Stimulated activated effector memory CD8-positive, alpha-beta T cell treated with anti-CD3 and anti-CD28 coated beads, Interleukin-12 subunit alpha, Interleukin-12 subunit beta, amount 100 ng/mL, for 72 hours (primary cell): ENCODE results near the gene ANKRD63.

Source experiments
- ATAC-seq: fragments of 150-1000 bp; cut with Tn5 transposase; 2 replicates; pipeline ENCODE4 v1.10.0; 2021
- DNase-seq, 2 donors: peaks; one replicate each; pipeline ENCODE4 v3.0.0; 2021 to 2022; ENCODE audit warnings: low spot score in 2 of 2
- H3K27ac Mint-ChIP-seq: one replicate; pipeline ENCODE4 v1.8.0; 2022; ENCODE audit warnings: mild to moderate bottlenecking, mixed read lengths
- H3K36me3 Mint-ChIP-seq: one replicate; pipeline ENCODE4 v1.8.0; 2022; ENCODE audit warnings: mild to moderate bottlenecking, mixed read lengths
- H3K4me1 Mint-ChIP-seq: one replicate; pipeline ENCODE4 v1.8.0; 2022; ENCODE audit warnings: mixed read lengths
- H3K4me3 Mint-ChIP-seq: one replicate; pipeline ENCODE4 v1.8.0; 2022; ENCODE audit warnings: mild to moderate bottlenecking, mixed read lengths
- H3K9me3 Mint-ChIP-seq: one replicate; pipeline ENCODE4 v1.8.0; 2022; ENCODE audit warnings: mixed read lengths

The ANKRD63 gene

DNA sequence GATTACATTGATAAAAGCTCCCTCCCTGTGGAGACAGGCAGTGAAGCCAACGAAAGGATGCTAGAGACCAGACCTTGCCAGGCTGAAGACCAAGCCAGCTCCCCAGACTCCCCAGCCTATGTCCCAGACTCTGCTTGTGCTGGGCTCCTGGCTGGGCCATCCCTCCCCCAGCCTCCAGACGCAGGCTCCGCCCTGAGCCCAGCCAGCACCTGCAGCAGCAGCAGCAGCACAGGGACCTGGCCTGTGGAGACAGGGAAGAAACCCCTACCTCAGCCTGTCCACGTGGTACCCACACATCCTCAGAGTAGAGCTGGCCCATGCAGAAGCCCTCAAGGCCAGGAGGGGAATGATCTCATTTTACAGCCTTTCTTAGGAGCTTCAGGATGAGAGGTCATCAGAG is 13.3 kb downstream of the ANKRD63 start:
- no peak overlapping the region for H3K27ac Mint-ChIP-seq
- peaks cover 3% of the 10 kb centered on the region for H3K4me1 Mint-ChIP-seq
- ATAC-seq (no peak), DNase-seq (no peak)
- no peaks in the 10 kb centered on the region for H3K36me3 Mint-ChIP-seq
- H3K4me3 Mint-ChIP-seq = no peak overlapping the region
- no peaks in the 10 kb centered on the region for H3K9me3 Mint-ChIP-seq

- no peak for DNase-seq
- Mint-ChIP-seq H3K36me3 (no peaks in the 10 kb centered on the region), H3K4me1 (no peaks in the 10 kb centered on the region), H3K9me3 (no peaks in the 10 kb centered on the region), H3K4me3 (no peak overlapping the region), H3K27ac (no peak overlapping the region)
- no peak for ATAC-seq
Measured at GRCh38 chr15:40267670-40268069, 15.2 kb downstream of the ANKRD63 start.

DNA sequence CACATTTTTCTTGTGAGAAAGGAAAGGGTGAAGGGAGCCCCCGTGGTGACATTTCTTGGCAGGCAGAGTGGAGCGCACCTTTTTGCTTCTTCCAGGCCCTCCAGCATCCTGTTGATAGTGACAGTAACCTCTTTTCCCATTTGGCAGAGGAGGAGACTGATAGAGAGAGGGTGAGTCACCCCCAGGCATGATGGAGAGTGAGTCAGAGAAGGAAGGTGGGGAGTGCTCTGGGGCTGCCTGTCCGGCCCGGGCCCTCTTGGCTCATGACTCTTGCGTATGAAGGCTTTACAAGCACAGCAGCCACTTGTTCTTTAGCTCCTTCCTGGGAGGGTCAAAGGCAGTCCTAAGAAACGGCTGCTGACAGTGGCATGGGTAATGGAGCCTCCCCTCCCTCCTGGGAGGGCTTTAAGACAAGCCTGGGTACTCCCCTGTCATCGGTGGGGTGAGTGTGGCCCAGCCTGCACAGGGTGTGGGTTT is 16.0 kb downstream of the ANKRD63 start:
- DNase-seq = no peak
- H3K36me3 Mint-ChIP-seq = no peaks in the 10 kb centered on the region

GRCh38 chr15:40265875-40266274 is 17.0 kb downstream of the ANKRD63 start:
- H3K4me3 Mint-ChIP-seq = no peak overlapping the region
- no peaks in the 10 kb centered on the region for H3K36me3 Mint-ChIP-seq
- ATAC-seq = no peak

More for the DNA sequence above, 16.0 kb downstream of the ANKRD63 start:
- H3K4me3 Mint-ChIP-seq = no peak overlapping the region
- no peak overlapping the region for H3K27ac Mint-ChIP-seq
- H3K4me1 Mint-ChIP-seq = no peaks in the 10 kb centered on the region
- peak; percentile 66 for ATAC-seq
- no peaks in the 10 kb centered on the region for H3K9me3 Mint-ChIP-seq

DNA sequence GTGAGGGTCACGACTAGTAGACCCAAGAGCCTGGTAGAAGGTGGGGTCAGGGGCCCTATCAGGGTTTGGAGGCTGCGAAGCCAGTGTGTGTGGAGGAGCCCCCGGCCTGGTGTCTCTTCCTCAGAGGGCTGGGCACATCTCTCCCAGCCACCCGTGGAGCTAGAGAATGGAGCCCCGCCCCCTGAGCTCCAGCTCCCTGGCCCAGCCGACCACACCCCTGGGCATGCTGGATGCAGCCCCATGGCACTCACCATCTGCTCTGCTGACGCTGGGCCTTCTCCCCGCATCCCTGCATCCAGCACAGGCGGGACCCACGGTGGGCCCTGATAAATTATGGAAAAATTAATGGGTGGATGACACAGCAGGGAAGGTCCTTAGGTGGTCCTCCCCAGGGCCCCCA is 17.5 kb downstream of the ANKRD63 start:
- DNase-seq (no peak), ATAC-seq (no peak)
- H3K9me3 Mint-ChIP-seq = no peaks in the 10 kb centered on the region
- H3K27ac Mint-ChIP-seq = no peak overlapping the region
- no peaks in the 10 kb centered on the region for H3K36me3 Mint-ChIP-seq
- H3K4me1 Mint-ChIP-seq = no peaks in the 10 kb centered on the region
- no peak overlapping the region for H3K4me3 Mint-ChIP-seq

More at GRCh38 chr15:40265875-40266274, 17.0 kb downstream of the ANKRD63 start:
- Mint-ChIP-seq H3K27ac (no peak overlapping the region), H3K9me3 (no peaks in the 10 kb centered on the region), H3K4me1 (no peaks in the 10 kb centered on the region)
- no peak for DNase-seq

DNA sequence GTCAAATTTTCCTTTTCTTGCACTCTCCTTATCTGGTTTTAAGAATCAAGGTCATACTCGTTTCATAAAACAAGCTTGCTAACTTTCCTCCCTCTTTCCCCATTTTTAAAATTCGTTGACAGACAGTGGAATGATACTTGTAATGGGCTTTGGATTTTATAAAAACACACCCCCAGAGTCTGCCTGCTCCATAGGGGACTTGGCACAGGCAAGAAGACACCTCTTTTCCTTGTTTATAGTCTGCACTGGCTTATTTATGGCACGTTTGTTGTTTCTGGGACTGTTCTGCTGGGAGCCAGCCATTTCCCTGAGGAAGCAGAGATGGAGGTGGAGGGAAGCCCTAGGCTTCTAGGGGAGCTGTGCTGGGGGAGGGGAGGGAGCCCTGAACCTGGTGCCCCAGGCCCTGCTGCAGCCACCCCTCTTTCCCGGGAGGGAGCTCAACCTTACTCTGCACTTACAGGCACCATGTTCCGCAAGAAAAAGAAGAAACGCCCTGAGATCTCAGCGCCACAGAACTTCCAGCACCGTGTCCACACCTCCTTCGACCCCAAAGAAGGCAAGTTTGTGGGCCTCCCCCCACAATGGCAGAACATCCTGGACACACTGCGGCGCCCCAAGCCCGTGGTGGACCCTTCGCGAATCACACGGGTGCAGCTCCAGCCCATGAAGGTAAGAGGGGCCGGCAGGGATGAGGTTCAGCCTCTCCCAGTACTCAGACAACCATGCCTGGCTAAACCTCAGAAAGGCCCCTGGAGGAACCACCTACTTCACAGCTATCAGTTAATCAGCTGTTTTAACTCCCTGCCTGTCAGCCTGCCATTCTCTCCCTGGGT is 18.3 kb downstream of the ANKRD63 start:
- no peak overlapping the region for H3K27ac Mint-ChIP-seq
- no peaks in the 10 kb centered on the region for H3K9me3 Mint-ChIP-seq
- H3K4me1 Mint-ChIP-seq = no peaks in the 10 kb centered on the region
- DNase-seq (no peak), ATAC-seq (no peak)
- H3K36me3 Mint-ChIP-seq = no peaks in the 10 kb centered on the region
- no peak overlapping the region for H3K4me3 Mint-ChIP-seq

- Mint-ChIP-seq H3K27ac (no peak overlapping the region), H3K4me3 (no peak overlapping the region), H3K9me3 (no peaks in the 10 kb centered on the region), H3K4me1 (no peaks in the 10 kb centered on the region), H3K36me3 (no peaks in the 10 kb centered on the region)
- DNase-seq = no peak
- ATAC-seq = no peak
Measured at GRCh38 chr15:40263024-40263754, 19.7 kb downstream of the ANKRD63 start.

GRCh38 chr15:40259021-40259420 is 23.8 kb downstream of the ANKRD63 start:
- ATAC-seq (no peak), DNase-seq (no peak)
- H3K27ac Mint-ChIP-seq = no peak overlapping the region

DNA sequence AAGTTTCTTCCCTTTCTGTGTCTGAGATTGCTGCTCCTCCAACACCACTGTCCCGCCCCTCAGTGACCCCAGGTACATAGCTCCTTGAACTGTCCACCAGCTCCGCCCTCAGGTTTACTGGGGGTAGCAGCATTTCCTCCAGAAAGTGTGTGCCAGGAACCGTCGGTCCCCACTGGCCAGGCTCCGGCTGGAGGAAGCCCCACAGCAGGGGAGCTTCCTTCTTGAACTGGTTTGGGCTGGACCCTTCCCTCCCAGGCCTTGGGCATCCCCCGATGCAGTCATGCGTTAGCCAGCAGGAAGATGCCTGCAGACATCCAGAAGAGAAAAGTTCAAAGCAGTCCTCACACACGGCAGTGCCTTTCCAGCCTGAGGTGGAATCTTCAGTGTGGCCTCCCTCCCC is 24.3 kb downstream of the ANKRD63 start:
- Mint-ChIP-seq H3K36me3 (no peaks in the 10 kb centered on the region), H3K4me1 (peaks cover 16% of the 10 kb centered on the region), H3K4me3 (no peak overlapping the region), H3K27ac (no peak overlapping the region), H3K9me3 (no peaks in the 10 kb centered on the region)
- ATAC-seq (no peak), DNase-seq (no peak)

More at GRCh38 chr15:40259021-40259420, 23.8 kb downstream of the ANKRD63 start:
- peaks cover 11% of the 10 kb centered on the region for H3K4me1 Mint-ChIP-seq
- H3K36me3 Mint-ChIP-seq = no peaks in the 10 kb centered on the region
- no peaks in the 10 kb centered on the region for H3K9me3 Mint-ChIP-seq
- H3K4me3 Mint-ChIP-seq = no peak overlapping the region

GRCh38 chr15:40257656-40258450 is 25.0 kb downstream of the ANKRD63 start:
- Mint-ChIP-seq H3K4me1 (peaks cover 23% of the 10 kb centered on the region), H3K9me3 (no peaks in the 10 kb centered on the region), H3K4me3 (no peak overlapping the region), H3K36me3 (no peaks in the 10 kb centered on the region), H3K27ac (peak overlapping the region; percentile 48)
- no peak for ATAC-seq
- DNase-seq = no peak

DNA sequence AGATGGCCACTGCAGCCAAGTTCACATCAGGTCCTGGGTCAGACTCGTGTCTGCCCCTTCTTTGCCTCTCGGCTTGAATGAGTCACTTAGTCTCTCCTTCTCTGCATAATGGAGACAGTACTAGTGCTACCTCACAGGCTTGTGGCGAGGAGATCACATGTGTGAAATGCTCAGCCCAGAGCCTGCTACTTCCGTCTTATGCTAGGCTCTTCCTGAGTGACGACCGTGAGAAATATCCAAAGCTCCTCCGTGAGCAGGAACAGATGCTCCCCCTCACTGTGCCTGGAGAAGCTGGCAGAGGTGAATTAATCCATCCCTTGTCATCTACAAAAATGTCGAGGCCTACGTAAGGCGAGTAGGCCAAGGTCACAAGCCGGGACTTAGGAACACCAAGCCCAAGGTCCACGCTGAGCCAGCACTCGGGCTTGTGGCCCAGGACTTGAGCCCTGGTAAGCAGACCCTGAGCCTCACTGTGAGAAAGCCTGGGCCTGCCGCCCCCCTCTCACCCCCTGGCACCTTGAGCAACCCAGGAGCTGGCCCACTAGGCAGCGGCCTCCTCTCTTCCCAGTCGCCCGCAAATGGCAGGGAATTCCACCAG is 26.1 kb downstream of the ANKRD63 start:
- no peak overlapping the region for H3K4me3 Mint-ChIP-seq
- H3K27ac Mint-ChIP-seq = peak overlapping the region; percentile 48
- H3K9me3 Mint-ChIP-seq = no peaks in the 10 kb centered on the region
- ATAC-seq = peak; percentile 84
- peaks cover 24% of the 10 kb centered on the region for H3K4me1 Mint-ChIP-seq
- no peaks in the 10 kb centered on the region for H3K36me3 Mint-ChIP-seq
- no peak for DNase-seq

DNA sequence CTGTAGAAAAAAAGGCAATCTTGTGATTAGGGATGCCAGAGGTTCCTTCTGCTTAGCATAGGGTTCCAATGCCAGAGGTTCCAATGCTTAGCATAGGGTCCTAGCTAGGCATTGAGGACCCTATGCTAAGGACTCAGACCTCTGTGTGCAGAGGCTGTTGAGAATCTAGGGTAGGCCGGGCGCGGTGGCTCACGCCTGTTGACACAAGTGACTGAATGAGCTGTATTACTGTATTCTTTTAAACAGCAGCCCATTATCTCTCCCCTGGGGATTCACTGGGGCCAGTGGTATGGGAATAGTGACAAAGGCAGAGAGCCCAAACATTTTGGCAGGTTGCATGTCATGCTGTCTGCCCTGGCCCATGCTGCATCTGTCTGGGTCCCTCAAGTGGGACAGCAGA is 27.8 kb downstream of the ANKRD63 start:
- no peaks in the 10 kb centered on the region for H3K36me3 Mint-ChIP-seq
- DNase-seq (no peak), ATAC-seq (no peak)
- peaks cover 24% of the 10 kb centered on the region for H3K4me1 Mint-ChIP-seq
- H3K27ac Mint-ChIP-seq = no peak overlapping the region
- no peaks in the 10 kb centered on the region for H3K9me3 Mint-ChIP-seq
- no peak overlapping the region for H3K4me3 Mint-ChIP-seq

DNA sequence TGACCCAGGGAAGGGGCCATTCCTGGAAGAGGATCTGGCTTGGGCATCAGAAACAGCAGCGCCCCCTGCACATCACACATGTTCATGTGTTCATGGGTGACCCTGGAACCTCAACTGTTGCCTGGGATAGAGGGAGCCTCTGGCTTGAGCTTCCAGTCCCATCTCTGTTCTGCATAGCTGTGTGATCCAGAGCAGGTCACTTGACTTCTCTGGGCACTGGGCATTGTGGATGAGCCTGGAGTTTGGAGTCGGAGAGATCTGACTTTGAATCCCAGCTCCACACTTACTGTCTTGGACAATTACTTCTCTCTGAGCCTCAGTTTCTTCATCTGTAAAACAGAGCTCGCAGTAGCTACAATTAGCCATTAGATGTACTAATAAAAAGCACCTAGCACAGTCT is 28.4 kb downstream of the ANKRD63 start:
- H3K4me1 Mint-ChIP-seq = peaks cover 24% of the 10 kb centered on the region
- no peaks in the 10 kb centered on the region for H3K9me3 Mint-ChIP-seq
- no peak for DNase-seq
- no peak overlapping the region for H3K27ac Mint-ChIP-seq
- ATAC-seq = no peak
- no peaks in the 10 kb centered on the region for H3K36me3 Mint-ChIP-seq
- H3K4me3 Mint-ChIP-seq = no peak overlapping the region

GRCh38 chr15:40253167-40253790 is 29.6 kb downstream of the ANKRD63 start:
- DNase-seq = no peak
- Mint-ChIP-seq H3K4me3 (peak overlapping the region; percentile 78), H3K4me1 (peaks cover 24% of the 10 kb centered on the region), H3K36me3 (no peaks in the 10 kb centered on the region), H3K27ac (no peak overlapping the region), H3K9me3 (no peaks in the 10 kb centered on the region)
- no peak for ATAC-seq
